WTC11 (cell line): Measurements from ENCODE around the gene RAB8B. TPM values are rescaled to one million over a fixed set of nuclear protein-coding genes. Genes with fewer than 3 reads are reported as not detected.

Experiments
- ATAC-seq: fragments of 200-7000 bp; cut with Tn5 transposase; 2 replicates; pipeline ENCODE4 v1.10.0; 2021; ENCODE audit warnings: mild to moderate bottlenecking, moderate library complexity
- CTCF ChIA-PET: fragments of 300-600 bp; sonication (Branson Sonifier 250); formaldehyde crosslinking; loops from one replicate; lab custom pipeline; 2021; ENCODE audit warnings: antibody characterized with exemption; lab: Charles Lee
- POLR2A ChIA-PET: fragments of 350-600 bp; sonication (Branson Sonifier 250); formaldehyde crosslinking; loops from one replicate; lab custom pipeline; 2021; ENCODE audit warnings: antibody characterized with exemption; lab: Charles Lee
- DNase-seq: peaks from one replicate; pipeline ENCODE4 v3.0.0; 2021; ENCODE audit warnings: low spot score
- H3K27ac Mint-ChIP-seq: 2 replicates; pipeline ENCODE4 v1.8.0; 2021; ENCODE audit warnings: mixed read lengths
- H3K27me3 Mint-ChIP-seq: 2 replicates; pipeline ENCODE4 v1.8.0; 2021; ENCODE audit warnings: low read depth, mild to moderate bottlenecking, moderate library complexity, mixed read lengths
- H3K36me3 Mint-ChIP-seq: 2 replicates; pipeline ENCODE4 v1.8.0; 2021; ENCODE audit warnings: mixed read lengths
- H3K4me1 Mint-ChIP-seq: 2 replicates; pipeline ENCODE4 v1.8.0; 2022; ENCODE audit warnings: mixed read lengths
- H3K4me3 Mint-ChIP-seq: 2 replicates; pipeline ENCODE4 v1.8.0; 2021; ENCODE audit warnings: mild to moderate bottlenecking, moderate library complexity, mixed read lengths
- H3K9me3 Mint-ChIP-seq: 2 replicates; pipeline ENCODE4 v1.8.0; 2021; ENCODE audit warnings: mixed read lengths
- ATF3 ChIP-seq: sonication (generic); formaldehyde crosslinking; conservative IDR thresholded peaks from 2 replicates; pipeline ENCODE4 v1.8.1; 2022; ENCODE audit warnings: mild to moderate bottlenecking, missing genetic modification reagents
- E2F5 ChIP-seq: sonication (generic); formaldehyde crosslinking; IDR thresholded peaks from 2 replicates; pipeline ENCODE4 v1.8.1; 2022; ENCODE audit warnings: mild to moderate bottlenecking, moderate library complexity, missing genetic modification reagents
- ELF4 ChIP-seq: sonication (generic); formaldehyde crosslinking; IDR thresholded peaks from 2 replicates; pipeline ENCODE4 v1.8.1; 2022; ENCODE audit warnings: low read depth, mild to moderate bottlenecking, moderate library complexity, missing genetic modification reagents
- ERG ChIP-seq: fragments of 250-450 bp; sonication (Bioruptor Pico); IDR thresholded peaks from 2 replicates; pipeline ENCODE4 v1.8.0; 2021; ENCODE audit warnings: mild to moderate bottlenecking
- FOXJ3 ChIP-seq: sonication (generic); formaldehyde crosslinking; IDR thresholded peaks from 2 replicates; pipeline ENCODE4 v1.9.0; 2021; ENCODE audit warnings: missing genetic modification reagents, mild to moderate bottlenecking, borderline replicate concordance
- FOXP1 ChIP-seq: sonication (generic); formaldehyde crosslinking; IDR thresholded peaks from 2 replicates; pipeline ENCODE4 v1.8.0; 2022; ENCODE audit warnings: missing genetic modification reagents, mild to moderate bottlenecking, moderate library complexity, borderline replicate concordance
- HMGA2 ChIP-seq: fragments of 250-450 bp; sonication (Bioruptor Pico); IDR thresholded peaks from 2 replicates; pipeline ENCODE4 v1.4.0; 2021; ENCODE audit warnings: mild to moderate bottlenecking, moderate library complexity
- JAZF1 ChIP-seq: fragments of 250-450 bp; sonication (Bioruptor Pico); IDR thresholded peaks from 2 replicates; pipeline ENCODE4 v1.9.0; 2021; ENCODE audit warnings: moderate library complexity, mild to moderate bottlenecking, inconsistent platforms
- JUN ChIP-seq: sonication (generic); formaldehyde crosslinking; IDR thresholded peaks from 2 replicates; pipeline ENCODE4 v1.8.0; 2023; ENCODE audit warnings: mild to moderate bottlenecking, missing genetic modification reagents
- ZBTB43 ChIP-seq: sonication (generic); formaldehyde crosslinking; IDR thresholded peaks from 2 replicates; pipeline ENCODE4 v1.8.1; 2023; ENCODE audit warnings: mild to moderate bottlenecking, missing genetic modification reagents
- ZNF138 ChIP-seq: sonication (generic); formaldehyde crosslinking; conservative IDR thresholded peaks from 2 replicates; pipeline ENCODE4 v1.8.1; 2022; ENCODE audit warnings: mild to moderate bottlenecking, moderate library complexity, missing genetic modification reagents
- ZNF219 ChIP-seq: sonication (generic); formaldehyde crosslinking; IDR thresholded peaks from 2 replicates; pipeline ENCODE4 v1.8.0; 2023; ENCODE audit warnings: missing genetic modification reagents, mild to moderate bottlenecking, borderline replicate concordance
- ZNF263 ChIP-seq: sonication (generic); formaldehyde crosslinking; IDR thresholded peaks from 2 replicates; pipeline ENCODE4 v1.8.1; 2022; ENCODE audit warnings: low read depth, mild to moderate bottlenecking, moderate library complexity, missing genetic modification reagents
- ZNF281 ChIP-seq: sonication (generic); formaldehyde crosslinking; IDR thresholded peaks from 2 replicates; pipeline ENCODE4 v1.8.0; 2023; ENCODE audit warnings: mild to moderate bottlenecking, missing genetic modification reagents
- ZNF416 ChIP-seq: fragments of 250-450 bp; sonication (Bioruptor Pico); IDR thresholded peaks from 2 replicates; pipeline ENCODE4 v1.9.0; 2021; ENCODE audit warnings: mild to moderate bottlenecking, inconsistent platforms
- ZNF423 ChIP-seq: fragments of 250-450 bp; sonication (Bioruptor Pico); IDR thresholded peaks from 2 replicates; pipeline ENCODE4 v2.1.2; 2022; ENCODE audit warnings: mild to moderate bottlenecking, moderate library complexity
- ZNF532 ChIP-seq: fragments of 250-450 bp; sonication (Bioruptor Pico); IDR thresholded peaks from 2 replicates; pipeline ENCODE4 v1.9.0; 2021; ENCODE audit warnings: mild to moderate bottlenecking, borderline replicate concordance
- total RNA-seq: library from RNA; stranded (reverse); gene quantifications from 3 replicates; pipeline ENCODE4 v1.2.3, GENCODE V29; 2021

RAB8B gene
- total RNA-seq, 1 experiment from 2014 or later = 32.5 TPM

GRCh38 chr15:63255489-63255990 is 66.1 kb downstream of the RAB8B start (continued):
- TF ChIP-seq FOXP1 (CRISPR knock-in tag) (no peak), JUN (CRISPR knock-in tag) (no peak)

GRCh38 chr15:63256433-63257274 is 67.2 kb downstream of the RAB8B start:
- DNase-seq (no peak), ATAC-seq (peak; percentile 86)
- Mint-ChIP-seq H3K36me3 (peaks cover 31% of the 10 kb centered on the region), H3K9me3 (peaks cover 11% of the 10 kb centered on the region), H3K4me3 (peak overlapping the region; percentile 34), H3K4me1 (peaks cover 28% of the 10 kb centered on the region), H3K27ac (peak overlapping the region; percentile 87), H3K27me3 (no peaks in the 10 kb centered on the region)
- ChIA-PET POLR2A (no interaction called here), CTCF (interaction anchor here (1.0 kb wide), 1 partner anchor 9 kb away, joined by 3 read pairs; no protein-coding TSS in a partner anchor)
- TF ChIP-seq JAZF1 (CRISPR knock-in tag) (no peak), HMGA2 (peak; percentile 89), ZNF281 (CRISPR knock-in tag) (no peak)

GRCh38 chr15:63258658-63259057 is 69.3 kb downstream of the RAB8B start:
- H3K36me3 Mint-ChIP-seq = peaks cover 40% of the 10 kb centered on the region
- no peak for ATAC-seq
- TF ChIP-seq ERG (CRISPR knock-in tag) (no peak), ZBTB43 (CRISPR knock-in tag) (no peak), ZNF219 (CRISPR knock-in tag) (no peak), FOXJ3 (CRISPR knock-in tag) (no peak), ZNF532 (no peak), ELF4 (CRISPR knock-in tag) (no peak), ZNF138 (no peak), ATF3 (CRISPR knock-in tag) (no peak), ZNF263 (no peak), E2F5 (CRISPR knock-in tag) (no peak), ZNF423 (CRISPR knock-in tag) (no peak), ZNF416 (no peak)
- no peak for DNase-seq
- H3K27ac Mint-ChIP-seq = no peak overlapping the region
- peaks cover 11% of the 10 kb centered on the region for H3K9me3 Mint-ChIP-seq
- H3K4me3 Mint-ChIP-seq = no peak overlapping the region
- H3K27me3 Mint-ChIP-seq = no peaks in the 10 kb centered on the region
- H3K4me1 Mint-ChIP-seq = peaks cover 28% of the 10 kb centered on the region
- ChIA-PET POLR2A (no interaction called here), CTCF (no interaction called here)
